GM12892 (cell line): ENCODE data around the gene PSMG3.

Experiments
- POLR2A ChIP-seq: IDR thresholded peaks from 2 replicates; pipeline ENCODE4 v1.6.1; 2011; ENCODE audit warnings: low read depth, low read length, control low read depth
- POLR2AphosphoS5 ChIP-seq: IDR thresholded peaks from 2 replicates; pipeline ENCODE4 v1.6.1; 2011; ENCODE audit warnings: low read depth, low read length, control low read depth

DNA sequence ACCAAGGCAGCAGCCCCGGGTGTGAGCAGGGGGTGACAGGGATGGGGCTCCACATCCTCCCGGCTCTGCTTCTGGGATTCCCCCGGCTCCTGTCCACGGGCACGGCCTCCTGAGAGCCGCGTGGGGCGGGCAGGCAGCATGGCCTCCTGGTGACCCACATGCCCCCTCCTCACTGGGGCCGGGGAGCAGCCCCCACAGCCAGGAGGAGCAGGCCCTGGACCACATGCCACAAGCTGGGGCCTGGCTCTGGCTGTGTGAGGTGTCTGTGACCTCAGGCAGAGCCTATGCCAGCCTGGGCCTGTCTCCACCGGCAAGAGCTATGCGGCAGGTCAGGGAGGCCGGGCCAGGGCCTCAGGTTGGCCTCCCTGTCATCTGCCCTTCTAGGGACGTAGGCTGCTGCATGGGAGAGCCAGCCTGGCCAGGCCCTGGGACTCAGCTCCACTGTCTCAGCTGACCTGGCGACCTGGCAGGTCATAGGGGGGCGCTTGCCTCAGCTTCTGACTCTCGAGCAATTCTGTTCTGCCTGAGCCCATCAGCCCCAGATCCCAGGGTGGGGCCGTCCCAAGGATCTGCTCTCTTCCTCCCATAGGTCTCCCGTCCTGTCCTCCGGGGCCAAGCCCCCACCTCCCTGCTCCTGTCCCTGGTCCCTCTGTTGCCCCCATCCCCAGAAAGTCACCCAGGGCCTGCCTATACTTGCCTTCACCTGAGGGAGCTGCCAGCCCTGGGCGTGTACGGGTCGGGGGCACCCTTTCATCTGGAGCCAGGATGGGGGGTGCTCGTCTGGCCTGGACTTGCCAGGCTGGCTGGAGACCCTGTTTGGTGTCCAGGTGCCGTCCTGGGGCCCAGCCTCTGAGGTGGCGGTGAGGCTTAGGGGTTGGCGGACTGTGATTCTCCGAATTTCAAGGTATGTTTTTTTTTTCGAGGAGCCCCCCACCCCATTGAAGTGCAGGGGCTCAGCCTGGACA, 9.9 kb downstream of the PSMG3 start:
- TF ChIP-seq POLR2A = no peak
- no peak for TF ChIP-seq POLR2AphosphoS5
